Left ventricle myocardium inferior (tissue), 1 donor: ENCODE results near the gene TIE1. TPM values are rescaled to one million over a fixed set of nuclear protein-coding genes. Genes with fewer than 3 reads are reported as not detected.

ENCODE experiments used
- DNase-seq: peaks from one replicate; pipeline ENCODE4 v3.0.0-alpha.2; 2020
- H3K27ac ChIP-seq: fragments of 200-600 bp; replicated peaks from 2 replicates; pipeline ENCODE4 v1.8.0; 2021
- H3K27me3 ChIP-seq: fragments of 200-600 bp; 2 replicates; pipeline ENCODE4 v1.8.0; 2021; ENCODE audit warnings: low read depth
- H3K36me3 ChIP-seq: fragments of 200-600 bp; 2 replicates; pipeline ENCODE4 v1.8.0; 2021
- H3K4me1 ChIP-seq: fragments of 200-600 bp; 2 replicates; pipeline ENCODE4 v1.8.0; 2021
- H3K4me3 ChIP-seq: fragments of 200-600 bp; 2 replicates; pipeline ENCODE4 v1.8.0; 2021; ENCODE audit warnings: mild to moderate bottlenecking, moderate library complexity
- H3K9me3 ChIP-seq: fragments of 200-600 bp; replicated peaks from 2 replicates; pipeline ENCODE4 v1.8.0; 2021
- CTCF ChIP-seq: fragments of 200-600 bp; IDR thresholded peaks from 2 replicates; pipeline ENCODE4 v1.8.0; 2021; ENCODE audit warnings: antibody characterized with exemption, mild to moderate bottlenecking, borderline replicate concordance
- intact Hi-C: fragments of 100-400 bp; cut with micrococcal nuclease; formaldehyde crosslinking; loops from one replicate; pipeline ENCODE4 v1.11.0; 2022
- total RNA-seq: library from RNA; stranded (reverse); fragmentation: NEBNext Ultra II Directional; extraction: Animal tissue kit (Norgen Biotek cat#: 25700); gene quantifications from one replicate; pipeline ENCODE4 v1.2.1, GENCODE V29; 2021
- donor health status: DM: no; HTN: yes; CAD: no; lungs with severe emphysema.

TIE1 gene
- total RNA-seq, 1 donor from 2014 or later, result 25.1 TPM

- H3K9me3 ChIP-seq, result no peaks in the 10 kb centered on the region
- intact Hi-C loops, result no loop called here
- DNase-seq, result no peak
- H3K27me3 ChIP-seq, result no peaks in the 10 kb centered on the region
- no peaks in the 10 kb centered on the region for H3K4me1 ChIP-seq
- no peak within 1 kb of the TSS for H3K27ac ChIP-seq
- TF ChIP-seq CTCF, result no peak
- H3K36me3 ChIP-seq, result no peaks in the 10 kb centered on the region
- H3K4me3 ChIP-seq, result no peak within 1 kb of the TSS
Observed at GRCh38 chr1:43285269-43285990, 15.4 kb upstream of the TIE1 start, which contains the start of gene C1orf210. Gene C1orf210, minus strand, starts transcription at chr1:43285581. Its CDS starts 2,311 bp downstream, at chr1:43283270.

- no peak overlapping the region for H3K27ac ChIP-seq
- no peaks in the 10 kb centered on the region for H3K4me1 ChIP-seq
- no peak for TF ChIP-seq CTCF
- no peaks in the 10 kb centered on the region for H3K27me3 ChIP-seq
- H3K9me3 ChIP-seq, result no peaks in the 10 kb centered on the region
- H3K36me3 ChIP-seq, result no peaks in the 10 kb centered on the region
- intact Hi-C loops, result no loop called here
- no peak overlapping the region for H3K4me3 ChIP-seq
- no peak for DNase-seq
Observed at GRCh38 chr1:43286115-43286514, 14.7 kb upstream of the TIE1 start.

GRCh38 chr1:43286533-43286932 lies 14.2 kb upstream of the TIE1 start:
- no peak for TF ChIP-seq CTCF
- Histone ChIP-seq H3K4me3 (no peak overlapping the region), H3K9me3 (no peaks in the 10 kb centered on the region), H3K27ac (no peak overlapping the region), H3K36me3 (no peaks in the 10 kb centered on the region), H3K27me3 (no peaks in the 10 kb centered on the region), H3K4me1 (no peaks in the 10 kb centered on the region)
- intact Hi-C loops, result no loop called here
- no peak for DNase-seq

- no peak for TF ChIP-seq CTCF
- H3K4me3 ChIP-seq, result no peak overlapping the region
- H3K27ac ChIP-seq, result no peak overlapping the region
- no peaks in the 10 kb centered on the region for H3K9me3 ChIP-seq
- DNase-seq, result no peak
- no peaks in the 10 kb centered on the region for H3K36me3 ChIP-seq
- H3K4me1 ChIP-seq, result peaks cover 4% of the 10 kb centered on the region
- intact Hi-C loops, result no loop called here
- no peaks in the 10 kb centered on the region for H3K27me3 ChIP-seq
Observed at GRCh38 chr1:43288058-43288784, 12.6 kb upstream of the TIE1 start.

- no peaks in the 10 kb centered on the region for H3K36me3 ChIP-seq
- H3K27me3 ChIP-seq, result no peaks in the 10 kb centered on the region
- H3K9me3 ChIP-seq, result no peaks in the 10 kb centered on the region
- no peak for DNase-seq
- TF ChIP-seq CTCF, result no peak
- H3K27ac ChIP-seq, result no peak overlapping the region
- intact Hi-C loops, result no loop called here
- H3K4me1 ChIP-seq, result peaks cover 12% of the 10 kb centered on the region
- H3K4me3 ChIP-seq, result no peak overlapping the region
Observed at GRCh38 chr1:43288785-43289706, 11.7 kb upstream of the TIE1 start.
